Measurements from ENCODE around the gene ACTN3.
"Not testable (repeated sequence)": the region's sequence is repeated elsewhere in the genome, so short reads cannot be mapped to it uniquely, and the experiment has no call there.

Gene ACTN3

DNA sequence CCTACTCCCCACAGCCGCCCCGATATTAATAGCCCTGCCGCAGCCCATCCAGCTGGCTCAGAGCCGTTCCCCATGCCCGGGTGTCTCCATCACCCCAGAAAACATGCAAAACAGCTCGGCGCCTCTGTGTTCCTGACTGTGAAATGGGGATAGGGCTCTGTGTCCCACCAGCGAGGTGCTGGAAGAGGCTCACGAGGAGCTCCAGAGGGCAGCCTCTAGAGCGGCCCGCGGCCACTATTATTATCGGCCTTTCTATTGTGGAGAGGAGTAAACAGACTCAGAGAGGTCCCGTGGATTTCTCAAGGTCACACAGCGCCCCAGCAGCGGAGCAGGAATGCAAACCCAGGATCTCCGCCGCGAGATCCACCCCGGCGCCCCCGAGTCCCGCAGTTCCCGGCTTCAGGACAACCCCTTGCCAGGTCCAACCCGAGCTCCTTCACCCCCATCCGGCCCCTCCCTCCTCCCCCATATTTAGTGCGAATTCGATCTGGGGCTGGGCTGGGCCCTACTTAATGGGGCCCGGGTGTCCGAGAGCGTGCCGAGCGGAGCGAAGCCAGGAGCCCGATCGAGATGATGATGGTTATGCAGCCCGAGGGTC is at the start of gene ACTN3:
TSS of gene ACTN3 (plus strand) at position 536 of the 598 bp plus-strand sequence. CDS start at position 571, 35 bp downstream.
- DNase-seq (ENCODE audit: low read depth): peak; percentile 27

DNA sequence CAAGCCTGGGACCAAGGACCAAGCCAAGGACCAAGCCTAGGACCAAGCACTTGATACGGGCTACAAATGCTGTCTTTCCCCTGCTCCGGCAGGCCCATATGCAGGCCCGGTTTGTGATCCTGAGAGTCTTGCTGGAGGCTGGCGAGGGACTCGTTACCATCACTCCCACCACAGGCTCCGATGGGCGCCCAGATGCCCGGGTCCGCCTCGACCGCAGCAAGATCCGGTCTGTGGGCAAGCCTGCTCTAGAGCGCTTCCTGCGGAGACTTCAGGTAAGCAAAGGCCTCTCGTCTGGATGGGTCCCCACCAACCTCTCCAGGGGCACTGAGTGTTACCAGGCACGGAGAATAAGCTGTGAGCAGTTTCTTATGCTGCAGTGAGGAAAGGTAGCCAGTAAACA is 49.5 kb upstream of the ACTN3 start:
- no peak for DNase-seq (ENCODE audit: low read depth)

DNA sequence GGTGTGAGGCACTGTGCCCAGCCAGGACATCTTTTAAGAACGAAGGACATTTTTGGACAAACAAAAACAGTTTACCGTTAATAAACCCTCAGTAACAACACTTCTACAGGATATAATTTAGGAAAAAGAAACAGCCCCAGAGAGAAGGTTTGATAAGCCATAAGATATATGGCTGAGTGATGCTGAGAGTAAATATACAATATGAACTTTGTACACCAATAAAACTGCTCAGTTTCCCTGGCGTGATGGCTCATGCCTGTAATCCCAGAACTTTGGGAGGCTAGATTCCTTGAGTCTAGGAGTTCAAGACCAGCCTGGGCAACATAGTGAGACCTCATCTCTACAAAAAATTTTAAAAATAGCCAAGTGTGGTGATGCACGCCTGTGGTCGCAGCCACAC is 48.2 kb upstream of the ACTN3 start:
- DNase-seq (ENCODE audit: low read depth): no peak

DNA sequence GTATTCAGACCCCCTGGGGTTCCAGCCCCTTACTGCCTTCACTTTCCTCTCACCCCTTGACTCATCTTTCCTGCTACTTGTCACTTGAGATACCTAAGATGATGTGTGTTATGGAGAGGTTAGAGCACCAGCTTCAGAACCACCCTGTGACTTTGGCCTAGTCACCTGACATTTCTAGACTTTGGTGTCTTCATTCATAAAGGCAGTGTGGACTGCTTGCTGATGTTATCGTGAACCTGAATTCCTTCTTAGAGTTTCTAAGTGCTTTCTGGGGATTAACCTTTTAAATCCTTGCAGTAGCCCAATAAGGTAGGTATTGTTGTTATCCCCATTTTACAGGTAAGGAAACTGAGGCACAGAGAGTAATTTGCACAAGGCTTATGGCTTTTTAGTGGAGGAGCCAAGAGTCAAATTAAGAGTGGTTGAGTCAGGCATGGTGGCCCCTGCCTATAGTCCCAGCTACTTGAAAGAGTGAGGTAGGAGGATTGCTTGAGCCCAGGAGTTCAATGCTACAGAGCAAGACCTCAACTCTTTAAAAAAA is 41.4 kb upstream of the ACTN3 start:
- DNase-seq (ENCODE audit: low read depth): no peak

GRCh38 chr11:66509131-66509561 is 37.6 kb upstream of the ACTN3 start:
- DNase-seq (ENCODE audit: low read depth): no peak

GRCh38 chr11:66510271-66510989 is 36.3 kb upstream of the ACTN3 start, which contains the start of gene BBS1:
Gene BBS1 (plus strand): TSS chr11:66510635. CDS start chr11:66510660, 25 bp downstream.
- peak; percentile 68 for DNase-seq (ENCODE audit: low read depth)

DNA sequence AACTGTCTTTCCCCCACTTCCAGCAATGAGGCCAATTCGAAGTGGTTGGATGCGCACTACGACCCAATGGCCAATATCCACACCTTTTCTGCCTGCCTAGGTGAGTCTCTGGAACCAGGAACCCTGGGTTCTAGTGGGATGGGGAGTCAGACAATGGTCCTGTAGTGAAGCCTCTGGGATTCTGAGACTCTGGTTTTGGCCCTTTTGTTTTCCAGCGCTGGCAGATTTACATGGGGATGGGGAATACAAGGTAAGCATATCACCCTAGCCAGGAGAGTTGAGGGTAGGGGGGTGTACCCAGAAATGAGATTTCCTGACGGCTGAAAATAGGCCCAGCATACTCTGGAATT is 35.7 kb upstream of the ACTN3 start:
- no peak for DNase-seq (ENCODE audit: low read depth)

- no peak for DNase-seq (ENCODE audit: low read depth)
These were observed 23.1 kb upstream of the ACTN3 start for GRCh38 chr11:66523611-66524010.

GRCh38 chr11:66524304-66525040 is 22.2 kb upstream of the ACTN3 start:
- no peak for DNase-seq (ENCODE audit: low read depth)

DNA sequence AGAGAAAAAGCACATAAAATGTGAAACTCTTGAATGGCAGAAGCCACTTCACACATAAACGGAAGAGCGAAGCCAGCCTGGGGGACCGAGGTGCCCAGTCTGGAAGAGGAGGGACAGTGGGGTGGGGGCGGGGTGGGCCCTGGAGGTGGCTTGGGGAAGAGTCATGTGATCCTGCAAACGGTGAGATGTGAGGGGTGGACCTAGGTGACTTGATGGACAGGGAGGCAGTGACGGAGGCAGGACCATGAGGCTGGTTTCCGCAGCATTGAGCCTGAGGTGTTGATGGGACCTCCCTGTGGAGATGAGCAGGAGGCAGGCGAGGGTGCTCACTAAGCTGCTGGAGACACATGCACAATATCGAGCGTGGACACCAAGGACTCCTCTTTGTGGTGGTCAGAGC is 17.6 kb upstream of the ACTN3 start:
- DNase-seq (ENCODE audit: low read depth): no peak

- DNase-seq (ENCODE audit: low read depth): no peak
These were observed 17.0 kb upstream of the ACTN3 start for GRCh38 chr11:66529655-66530054.

- DNase-seq (ENCODE audit: low read depth): no peak
These were observed 15.6 kb upstream of the ACTN3 start for GRCh38 chr11:66530927-66531709.

- DNase-seq (ENCODE audit: low read depth): no peak
These were observed 14.9 kb upstream of the ACTN3 start for GRCh38 chr11:66531841-66532240.

- DNase-seq (ENCODE audit: low read depth): no peak
These were observed 13.9 kb upstream of the ACTN3 start for GRCh38 chr11:66532784-66533183.

GRCh38 chr11:66539170-66539869 is 7.4 kb upstream of the ACTN3 start:
- no peak for DNase-seq (ENCODE audit: low read depth)

GRCh38 chr11:66539870-66540213 is 6.9 kb upstream of the ACTN3 start:
- no peak for DNase-seq (ENCODE audit: low read depth)

DNA sequence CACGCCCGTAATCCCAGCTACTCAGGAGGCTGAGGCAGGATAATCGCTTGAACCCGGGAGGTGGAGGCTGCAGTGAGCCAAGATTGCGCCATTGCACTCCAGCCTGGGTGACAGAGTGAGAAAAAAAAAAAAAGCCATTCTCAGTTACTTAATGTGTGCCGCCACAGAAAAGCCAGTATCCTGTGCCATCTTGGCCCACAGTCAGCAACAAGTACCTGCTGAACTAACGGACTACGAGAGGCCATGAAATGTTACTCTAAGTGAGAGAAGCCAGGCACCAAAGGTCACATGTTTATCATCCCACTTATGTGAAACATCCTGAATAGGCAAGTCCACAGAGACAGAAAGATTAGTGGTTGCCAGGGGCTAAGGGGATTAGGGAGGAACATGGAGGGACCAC is 6.1 kb upstream of the ACTN3 start:
- not testable (repeated sequence) for DNase-seq (ENCODE audit: low read depth)

GRCh38 chr11:66541892-66542291 is 4.8 kb upstream of the ACTN3 start:
- DNase-seq (ENCODE audit: low read depth): no peak

- DNase-seq (ENCODE audit: low read depth): no peak
These were observed 4.3 kb upstream of the ACTN3 start for GRCh38 chr11:66542362-66542761.

DNA sequence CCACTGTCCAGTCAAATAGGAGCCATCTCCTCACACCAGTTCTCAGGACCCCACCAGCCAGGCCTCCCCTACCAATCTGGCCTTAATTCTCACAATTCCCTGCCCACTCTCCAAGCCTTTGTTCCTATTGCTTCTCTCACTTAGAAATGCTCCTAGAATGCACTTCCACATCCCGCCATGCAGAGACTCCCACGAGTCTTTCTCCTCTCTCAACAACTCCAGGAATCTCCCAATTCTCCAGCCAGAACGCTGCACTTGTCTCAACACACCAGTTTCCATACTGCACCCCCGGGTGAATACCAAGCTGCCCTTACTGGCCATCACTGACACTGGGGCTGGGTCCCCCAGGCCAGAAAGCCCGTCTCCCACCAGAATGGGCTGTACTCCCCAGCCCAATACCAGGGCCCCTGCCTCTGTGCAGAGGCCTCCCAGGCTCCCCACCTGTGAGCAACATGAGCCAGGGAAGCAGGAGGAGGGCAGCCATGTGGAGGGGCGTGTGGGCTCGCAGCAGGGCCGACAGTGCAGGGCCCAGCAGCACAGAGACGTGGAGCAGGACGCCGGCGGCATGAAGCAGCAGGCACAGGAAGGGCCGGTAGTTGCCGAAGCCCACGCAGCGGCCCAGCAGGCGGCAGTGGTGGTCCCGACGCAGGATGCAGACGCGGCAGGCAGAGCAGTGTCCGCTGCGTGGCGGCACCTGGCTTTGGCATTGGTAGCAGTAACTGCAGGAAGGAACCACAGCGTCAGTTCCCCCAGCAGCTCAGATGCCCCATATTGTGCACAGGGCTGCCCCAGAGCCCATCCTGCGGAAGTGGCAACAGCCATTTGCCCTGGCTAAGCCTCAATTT is 3.2 kb upstream of the ACTN3 start:
- peak; percentile 35 for DNase-seq (ENCODE audit: low read depth)

DNA sequence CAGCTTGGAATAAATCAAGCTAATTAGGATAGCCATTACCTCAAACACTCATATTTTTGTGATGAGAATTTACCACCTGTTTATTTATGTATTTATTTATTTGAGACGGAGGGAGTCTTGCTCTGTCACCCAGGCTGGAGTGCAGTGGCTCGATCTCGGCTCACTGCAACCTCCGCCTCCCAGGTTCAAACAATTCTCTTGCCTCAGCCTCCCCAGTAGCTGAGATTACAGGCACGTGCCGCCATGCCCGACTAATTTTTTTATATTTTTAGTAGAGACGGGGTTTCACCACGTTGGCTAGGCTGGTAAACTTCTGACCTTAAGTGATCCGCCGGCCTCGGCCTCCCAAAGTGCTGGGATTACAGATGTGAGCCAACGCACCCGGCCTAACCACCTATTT is 1.8 kb upstream of the ACTN3 start:
- DNase-seq (ENCODE audit: low read depth): not testable (repeated sequence)

Data from fibroblast of gingiva (primary cell).